Measurements from ENCODE around the gene SLTM.
"Not testable (repeated sequence)": the region's sequence is repeated elsewhere in the genome, so short reads cannot be mapped to it uniquely, and the experiment has no call there.

SLTM gene

DNA sequence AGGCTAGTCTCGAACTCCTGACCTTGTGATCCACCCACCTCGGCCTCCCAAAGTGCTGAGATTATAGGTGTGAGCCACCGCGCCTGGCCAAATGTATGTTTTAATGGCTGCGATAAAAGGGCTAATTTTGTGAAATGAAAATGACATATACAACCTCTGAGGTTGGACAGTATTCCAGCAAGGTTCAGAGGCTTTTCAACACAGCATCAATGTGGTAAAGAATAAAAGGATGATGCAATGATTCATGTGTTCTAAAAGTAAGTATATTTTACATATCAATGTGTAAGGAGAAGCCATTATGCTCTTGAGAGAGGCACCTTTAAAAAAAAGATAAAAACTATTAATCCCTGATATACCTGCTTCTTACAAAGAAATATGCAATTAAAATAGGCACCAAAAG lies 6.7 kb downstream of the SLTM start:
- DNase-seq: no peak

DNA sequence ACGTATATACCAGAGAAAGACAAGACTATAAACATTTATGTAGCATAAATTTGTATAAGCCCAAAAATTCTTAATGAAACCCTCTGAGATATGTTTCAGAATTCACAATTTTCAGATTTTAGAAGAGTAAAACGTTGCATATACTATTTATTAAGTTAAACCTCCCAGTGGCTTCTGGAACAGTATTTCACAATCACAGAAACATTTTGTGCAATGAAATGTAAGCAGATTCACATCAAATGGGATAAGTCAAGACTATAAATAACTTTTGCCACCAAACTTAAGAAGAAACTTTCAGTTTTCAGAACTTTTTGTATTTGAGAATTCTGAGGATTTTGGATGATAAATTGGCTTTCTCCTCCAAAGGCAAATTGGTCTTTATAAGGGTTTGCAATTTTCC lies 9.2 kb downstream of the SLTM start:
- no peak for DNase-seq

DNA sequence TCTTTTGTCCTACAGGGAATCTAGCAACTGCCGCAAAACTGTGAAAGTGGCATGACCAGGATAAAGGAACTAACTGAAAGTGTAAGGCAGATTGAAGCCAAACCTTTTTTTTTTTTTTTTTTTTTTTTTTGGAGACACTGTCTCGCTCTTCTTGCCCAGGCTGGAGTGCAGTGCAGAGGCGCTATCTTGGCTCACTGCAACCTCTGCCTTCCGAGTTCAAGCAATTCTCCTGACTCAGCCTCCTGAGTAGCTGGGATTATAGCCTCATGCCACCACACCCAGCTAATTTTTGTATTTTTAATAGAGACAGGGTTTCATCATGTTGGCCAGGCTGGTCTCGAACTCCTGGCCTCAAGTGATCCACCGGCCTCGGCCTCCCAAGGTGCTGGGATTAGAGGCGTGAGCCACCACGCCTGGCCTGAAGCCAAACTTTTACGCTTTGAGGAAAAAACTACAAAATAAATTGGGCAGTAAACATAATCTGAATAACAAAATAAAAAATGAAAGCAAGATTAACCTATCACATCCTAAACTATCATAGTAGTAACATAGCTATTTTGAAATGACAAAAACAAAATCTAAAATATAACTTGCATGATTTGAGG lies 9.7 kb downstream of the SLTM start:
- no peak for DNase-seq

DNA sequence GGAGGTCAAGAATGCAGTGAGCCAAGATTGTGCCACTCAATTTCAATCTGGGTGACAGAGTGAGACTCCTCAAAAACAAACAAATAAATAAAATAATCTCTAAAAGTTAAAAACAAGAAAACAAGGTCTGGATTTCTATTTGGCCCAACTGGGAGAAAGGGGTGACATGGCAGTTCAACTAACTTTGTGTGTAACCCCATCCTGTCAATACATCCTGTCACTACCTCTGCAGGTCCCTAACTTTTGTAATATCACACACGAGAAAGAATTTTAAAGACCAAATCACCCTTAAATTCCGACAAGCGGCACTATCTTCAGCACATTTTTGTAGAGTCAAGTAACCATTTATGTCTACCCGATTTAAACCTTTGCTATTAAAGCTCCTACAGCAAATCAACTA lies 10.2 kb downstream of the SLTM start:
- no peak for DNase-seq

- DNase-seq: no peak
These were observed 12.2 kb downstream of the SLTM start for GRCh38 chr15:58921267-58921790.

DNA sequence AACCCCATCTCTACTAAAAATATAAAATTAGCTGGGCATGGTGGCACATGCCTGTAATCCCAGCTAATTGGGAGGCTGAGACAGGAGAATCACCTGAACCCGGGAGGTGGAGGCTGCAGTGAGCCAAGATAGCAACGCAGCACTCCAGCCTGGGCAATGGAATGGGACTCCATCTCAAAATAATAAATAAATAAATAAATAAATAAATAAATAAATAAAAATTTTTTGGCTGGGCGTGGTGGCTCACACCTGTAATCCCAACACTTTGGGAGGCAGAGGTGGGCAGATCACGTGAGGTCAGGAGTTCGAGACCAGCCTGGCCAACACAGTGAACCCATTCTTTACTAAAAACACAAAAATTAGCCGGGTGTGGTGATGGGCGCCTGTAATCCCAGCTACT lies 13.0 kb downstream of the SLTM start:
- DNase-seq: not testable (repeated sequence)

GRCh38 chr15:58919232-58919631 lies 14.2 kb downstream of the SLTM start:
- DNase-seq: no peak

- DNase-seq: no peak
These were observed 15.2 kb downstream of the SLTM start for GRCh38 chr15:58918239-58918638.

DNA sequence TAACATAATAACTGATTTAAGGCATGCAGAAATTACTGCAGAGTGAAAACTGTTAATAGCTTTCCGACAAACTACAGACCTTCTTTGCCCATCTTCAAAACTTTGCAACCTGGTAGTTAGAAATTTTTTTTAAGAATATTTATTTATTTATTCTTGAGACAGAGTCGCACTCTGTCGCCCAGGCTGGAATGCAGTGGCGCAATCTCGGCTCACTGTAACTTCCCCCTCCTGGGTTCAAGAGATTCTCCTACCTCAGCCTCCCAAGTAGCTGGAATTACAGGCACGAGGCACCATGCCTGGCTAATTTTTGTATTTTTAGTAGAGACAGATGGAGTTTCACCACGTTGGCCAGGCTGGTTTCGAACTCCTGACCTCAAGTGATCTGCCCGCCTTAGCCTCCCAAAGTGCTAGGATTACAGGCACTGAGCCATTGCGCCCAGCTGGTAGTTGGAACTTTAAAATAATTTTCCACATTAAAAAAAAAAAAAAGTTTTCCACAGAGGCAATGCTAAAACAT lies 15.8 kb downstream of the SLTM start:
- not testable (repeated sequence) for DNase-seq

- DNase-seq: no peak
These were observed 16.5 kb downstream of the SLTM start for GRCh38 chr15:58916962-58917361.

DNA sequence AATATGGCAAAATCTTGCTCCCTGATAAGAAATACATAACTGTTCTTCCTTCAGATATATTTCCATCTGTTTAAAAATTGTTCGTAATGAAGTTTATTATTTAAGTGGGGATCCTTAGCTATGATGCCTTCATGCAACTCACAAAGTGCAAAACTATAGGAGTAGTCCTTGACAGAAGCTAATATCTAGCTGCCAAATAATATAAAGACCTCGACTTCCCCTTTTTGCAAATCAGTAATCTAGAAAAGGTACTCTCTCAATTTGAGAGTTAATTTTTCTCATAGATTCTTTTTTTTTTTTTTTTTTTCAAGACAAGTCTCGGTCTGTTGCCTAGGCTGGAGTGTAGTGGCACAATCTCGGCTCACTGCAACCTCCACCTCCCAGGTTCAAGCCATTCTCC lies 23.0 kb downstream of the SLTM start:
- DNase-seq: no peak

DNA sequence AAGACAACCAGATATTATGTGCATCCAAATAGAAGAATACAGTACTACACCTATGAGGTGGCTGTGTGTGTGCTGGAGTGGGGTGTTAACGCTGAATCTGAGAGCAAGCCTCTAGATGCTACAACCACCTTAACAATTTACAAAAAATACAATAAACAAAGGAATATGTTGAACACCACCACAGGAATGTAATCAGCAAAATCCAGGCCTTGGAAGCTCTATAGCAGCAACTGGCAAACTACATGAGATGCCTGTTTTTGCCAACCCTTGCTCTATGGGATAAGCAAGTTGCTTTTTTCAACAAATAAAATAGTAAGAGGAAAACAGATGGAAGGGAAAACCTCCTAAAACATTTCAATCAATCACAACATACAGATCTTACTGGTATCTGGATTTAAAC lies 23.9 kb downstream of the SLTM start:
- no peak for DNase-seq

DNA sequence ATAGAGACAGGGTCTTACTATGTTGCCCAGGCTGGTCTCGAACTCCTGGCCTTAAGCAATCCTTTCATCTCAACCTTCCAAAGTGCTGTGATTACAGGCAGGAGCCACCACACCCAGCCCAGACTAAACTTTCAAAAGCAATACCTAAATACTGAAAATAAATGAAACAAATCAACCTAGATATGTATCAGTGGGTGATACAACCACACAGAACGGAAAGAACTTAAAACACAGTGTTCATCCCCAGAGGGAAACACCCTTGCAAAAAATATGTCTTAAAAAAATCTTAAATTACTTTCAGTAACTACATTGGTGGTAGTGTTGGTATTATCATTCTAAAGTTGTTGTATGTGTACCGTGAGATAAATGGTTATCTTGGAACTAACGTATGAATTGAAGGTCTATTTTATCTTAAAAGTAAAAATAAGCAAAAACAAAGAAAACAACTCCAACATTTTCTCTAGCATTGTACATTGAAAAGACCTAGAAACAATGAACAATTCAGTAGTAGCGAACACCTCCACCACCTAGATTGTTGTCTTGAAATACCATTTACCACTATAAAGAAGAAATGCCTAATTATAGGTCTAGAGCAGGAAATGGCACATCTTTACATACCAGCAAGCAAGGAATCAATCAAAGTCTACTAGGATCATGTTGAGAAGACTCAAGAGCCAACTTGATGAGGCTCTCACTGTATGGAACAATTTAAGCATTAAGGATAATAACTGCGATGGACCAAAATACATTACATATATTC lies 24.7 kb downstream of the SLTM start:
- DNase-seq: no peak

DNA sequence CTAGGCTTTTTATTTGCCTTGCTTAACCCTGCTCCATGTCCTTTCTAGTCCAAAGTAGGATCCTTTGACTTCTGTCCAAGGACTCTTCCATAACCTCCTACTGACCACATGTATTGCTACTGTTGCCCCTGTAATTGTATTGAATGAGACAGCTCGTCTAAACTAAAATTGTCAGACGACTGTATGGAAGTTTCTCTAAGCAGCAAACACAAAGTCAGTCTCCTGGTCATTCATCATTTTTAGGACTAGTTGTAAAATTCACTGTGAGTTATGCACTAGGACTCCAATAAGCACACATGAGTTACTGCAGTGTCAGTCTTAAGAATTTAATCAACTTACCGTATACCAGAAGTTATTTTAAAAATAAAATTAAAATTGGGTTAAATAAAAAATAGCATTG lies 32.8 kb downstream of the SLTM start:
- DNase-seq: no peak

- DNase-seq: no peak
These were observed 35.3 kb downstream of the SLTM start for GRCh38 chr15:58898150-58898680.

- no peak for DNase-seq
These were observed 44.1 kb downstream of the SLTM start for GRCh38 chr15:58889363-58889762.

GRCh38 chr15:58886921-58887320 lies 46.6 kb downstream of the SLTM start:
- DNase-seq: no peak

GRCh38 chr15:58883926-58884325 lies 49.6 kb downstream of the SLTM start:
- not testable (repeated sequence) for DNase-seq

- DNase-seq: no peak
These were observed 51.2 kb downstream of the SLTM start for GRCh38 chr15:58882243-58882642.

GRCh38 chr15:58880320-58880719 lies 53.2 kb downstream of the SLTM start:
- no peak for DNase-seq

DNA sequence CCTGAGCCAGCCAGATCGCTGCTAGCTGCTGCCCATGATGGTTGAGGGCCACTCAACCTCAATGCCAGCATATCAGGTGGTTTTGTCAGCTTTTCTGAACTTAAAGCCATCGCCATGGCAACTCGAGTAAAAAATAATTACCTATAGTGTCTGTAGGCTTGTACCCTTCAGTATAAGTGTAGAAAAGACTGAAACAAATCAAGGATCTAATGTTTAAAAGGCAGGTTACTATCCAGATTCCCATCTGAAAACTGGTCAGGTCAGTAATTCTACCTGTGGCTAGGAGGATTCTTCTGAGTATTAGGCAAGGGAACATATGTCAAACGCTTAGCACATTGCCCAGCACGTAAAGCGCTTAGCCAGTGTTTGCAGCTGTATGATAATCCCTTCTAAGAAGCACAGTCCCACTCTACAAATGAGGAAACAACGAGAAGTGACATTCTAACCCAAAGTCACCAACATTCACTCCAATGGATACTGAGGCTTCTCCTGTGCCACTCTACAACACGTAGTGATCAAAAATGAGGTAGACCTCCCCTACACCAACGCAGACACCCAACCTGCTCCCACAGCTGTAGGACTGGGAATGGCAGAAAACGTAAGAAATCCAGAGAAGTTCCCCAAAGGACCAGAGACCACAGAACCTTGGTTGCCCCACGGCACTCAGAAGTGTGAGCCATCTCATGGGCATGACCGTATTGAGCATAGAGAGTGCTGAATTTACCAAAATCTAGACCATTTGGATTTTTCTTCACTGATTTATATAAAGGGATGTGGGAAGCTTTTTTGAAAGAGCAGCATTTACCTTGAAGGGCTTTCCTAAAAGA lies 55.3 kb downstream of the SLTM start:
- DNase-seq: no peak

DNA sequence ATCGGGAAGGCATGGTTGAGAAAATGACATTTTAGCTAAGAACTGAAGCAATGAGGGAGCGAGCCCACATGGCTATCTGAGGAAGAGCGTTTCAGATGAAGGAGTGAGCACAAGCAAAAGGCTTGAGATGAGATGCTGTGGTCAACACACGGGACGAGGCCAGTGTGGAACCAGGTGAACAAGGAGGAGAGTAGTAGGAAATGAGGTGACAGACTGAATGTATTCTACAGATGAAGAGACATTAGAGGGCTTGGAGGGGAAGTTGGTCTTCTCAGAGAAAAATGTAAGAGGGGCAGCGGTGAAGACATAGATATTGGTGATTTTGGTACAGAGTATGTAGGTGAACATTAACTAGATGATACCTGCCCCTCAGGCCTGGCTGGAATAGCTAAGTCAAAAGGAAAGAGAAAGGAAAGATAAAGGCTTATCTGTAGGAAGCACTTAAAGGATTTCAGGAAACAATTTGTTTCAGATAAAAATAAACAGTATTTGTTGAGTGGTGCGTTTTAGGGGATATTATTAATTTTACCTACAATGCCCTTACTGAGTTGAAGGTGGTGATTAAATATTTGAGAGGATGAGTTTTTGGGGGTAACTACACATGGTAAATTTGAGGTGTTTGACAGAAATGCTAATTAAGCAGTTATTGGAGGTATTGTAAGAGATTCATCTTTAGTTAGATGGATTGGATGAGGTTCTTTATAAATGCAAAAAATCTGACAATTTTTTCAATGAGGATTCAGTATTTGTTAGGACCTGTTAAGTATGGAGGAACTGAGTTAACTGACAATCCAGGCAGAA lies 57.0 kb downstream of the SLTM start:
- DNase-seq: no peak
